ENCODE measurements around the gene NIPAL1. TPM values are rescaled to one million over a fixed set of nuclear protein-coding genes. Genes with fewer than 3 reads are reported as not detected.
"Not testable (repeated sequence)": the region's sequence is repeated elsewhere in the genome, so short reads cannot be mapped to it uniquely, and the experiment has no call there.

Gene NIPAL1
- total and polyA plus RNA-seq, 11 donors: 0.05 to 0.92 (median 0.31) TPM; not detected in 2

DNA sequence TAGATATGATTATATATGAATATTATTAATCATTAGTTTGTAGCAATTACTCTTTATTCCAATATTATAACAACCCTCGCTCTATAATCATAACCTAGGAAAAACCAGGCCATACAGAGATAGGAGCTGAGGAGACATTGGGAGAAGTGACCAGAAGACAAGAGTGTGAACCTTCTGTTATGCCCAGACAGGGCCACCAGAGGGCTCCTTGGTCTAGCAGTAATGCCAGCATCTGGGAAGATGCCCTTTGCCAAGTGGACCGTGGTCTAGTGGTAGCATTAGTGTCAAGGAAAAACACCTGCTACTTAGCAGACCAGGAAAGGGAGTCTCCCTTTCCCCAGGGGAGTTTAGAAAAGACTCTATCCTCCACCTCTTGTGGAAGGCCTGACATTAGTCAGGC, 13.0 kb upstream of the NIPAL1 start:
- TF ChIP-seq, protein P1, sequence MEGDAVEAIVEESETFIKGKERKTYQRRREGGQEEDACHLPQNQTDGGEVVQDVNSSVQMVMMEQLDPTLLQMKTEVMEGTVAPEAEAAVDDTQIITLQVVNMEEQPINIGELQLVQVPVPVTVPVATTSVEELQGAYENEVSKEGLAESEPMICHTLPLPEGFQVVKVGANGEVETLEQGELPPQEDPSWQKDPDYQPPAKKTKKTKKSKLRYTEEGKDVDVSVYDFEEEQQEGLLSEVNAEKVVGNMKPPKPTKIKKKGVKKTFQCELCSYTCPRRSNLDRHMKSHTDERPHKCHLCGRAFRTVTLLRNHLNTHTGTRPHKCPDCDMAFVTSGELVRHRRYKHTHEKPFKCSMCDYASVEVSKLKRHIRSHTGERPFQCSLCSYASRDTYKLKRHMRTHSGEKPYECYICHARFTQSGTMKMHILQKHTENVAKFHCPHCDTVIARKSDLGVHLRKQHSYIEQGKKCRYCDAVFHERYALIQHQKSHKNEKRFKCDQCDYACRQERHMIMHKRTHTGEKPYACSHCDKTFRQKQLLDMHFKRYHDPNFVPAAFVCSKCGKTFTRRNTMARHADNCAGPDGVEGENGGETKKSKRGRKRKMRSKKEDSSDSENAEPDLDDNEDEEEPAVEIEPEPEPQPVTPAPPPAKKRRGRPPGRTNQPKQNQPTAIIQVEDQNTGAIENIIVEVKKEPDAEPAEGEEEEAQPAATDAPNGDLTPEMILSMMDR (IDR thresholded peaks at IDR 0.05): peak; percentile 27 to 55 (median 49)
- intact Hi-C loops (cut with DNase I): loop anchor here in 9 of 10 donors (1.0 to 5.0 kb wide), 3 partner anchors 83 to 84 kb away; no protein-coding TSS in a partner anchor

DNA sequence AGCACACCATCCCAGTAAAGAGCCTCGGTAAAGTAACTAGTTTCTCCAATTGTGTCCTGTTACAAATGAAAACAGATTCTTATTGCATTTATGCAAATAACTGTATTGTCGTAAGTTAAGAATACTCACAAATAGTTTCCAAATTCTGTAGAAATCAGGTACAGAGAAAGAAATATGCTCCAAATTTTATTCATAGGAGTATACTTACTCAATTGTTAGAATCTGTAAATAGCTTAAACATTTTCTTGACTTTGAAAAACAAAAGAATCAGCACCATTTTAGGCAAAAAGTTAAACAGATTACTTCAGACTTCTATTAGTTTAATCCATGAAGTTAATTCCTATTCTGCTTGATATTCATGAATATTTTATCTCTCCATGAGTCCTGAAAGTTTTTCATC, 10.8 kb upstream of the NIPAL1 start:
- DNase-seq (no peak), ATAC-seq (no peak)
- H3K4me3 ChIP-seq: no peak overlapping the region
- no peaks in the 10 kb centered on the region for H3K4me1 ChIP-seq
- peaks cover 0 to 38% (median 23%) of the 10 kb centered on the region in 12 donors for H3K9me3 ChIP-seq
- H3K36me3 ChIP-seq: no peaks in the 10 kb centered on the region
- WGBS, 4 donors: 92 to 96% (median 94%) methylated on average over 2 of the region's 2 CpGs
- no peaks in the 10 kb centered on the region for H3K27me3 ChIP-seq
- no peak for TF ChIP-seq POLR2A (IDR thresholded peaks at IDR 0.05)
- TF ChIP-seq, protein P1 (IDR thresholded peaks at IDR 0.05): no peak
- intact Hi-C loops (cut with DNase I): no loop called here
- H3K27ac ChIP-seq: no peak overlapping the region

More for the DNA sequence above, 13.0 kb upstream of the NIPAL1 start:
- 47 to 66% (median 60%) methylated on average over 2 of the region's 2 CpGs for WGBS, 4 donors
- ATAC-seq, H3K36me3 ChIP-seq, H3K4me1 ChIP-seq, H3K27me3 ChIP-seq, H3K27ac ChIP-seq, H3K4me3 ChIP-seq: not testable (repeated sequence)
- peak in 4 of 5 donors; percentile 7 to 40 (median 34) for DNase-seq
- H3K9me3 ChIP-seq: peaks cover 0 to 47% (median 26%) of the 10 kb centered on the region in 12 donors

DNA sequence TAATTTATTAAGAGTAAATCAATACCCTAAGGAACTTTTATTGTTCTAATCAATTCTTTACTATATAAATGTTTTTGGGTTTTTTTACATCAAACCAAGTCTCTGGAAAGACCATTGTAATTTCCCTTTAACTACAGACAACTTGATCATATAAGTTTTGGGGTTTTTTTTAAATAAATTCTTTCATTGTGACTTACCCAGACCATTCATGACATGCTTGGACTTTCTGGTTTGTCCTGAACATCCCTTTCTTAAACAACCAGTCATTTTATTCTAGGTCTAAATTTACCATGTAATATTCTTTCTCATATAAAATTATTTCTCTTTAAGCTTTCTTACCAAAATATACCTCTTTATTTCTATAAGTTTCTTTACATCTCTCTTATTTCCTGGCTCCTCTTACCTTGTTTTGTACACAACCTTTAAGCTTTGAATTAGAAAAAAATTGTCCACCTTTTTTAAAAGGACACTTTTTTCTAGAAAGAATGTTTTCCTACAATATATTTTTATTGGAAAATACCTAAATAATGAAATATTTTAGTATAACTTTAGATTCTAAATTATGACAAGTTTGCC, 8.5 kb upstream of the NIPAL1 start:
- no peak for DNase-seq
- Histone ChIP-seq H3K9me3 (peaks cover 0 to 38% (median 23%) of the 10 kb centered on the region in 12 donors), H3K4me3 (no peak overlapping the region), H3K27me3 (no peaks in the 10 kb centered on the region), H3K4me1 (no peaks in the 10 kb centered on the region), H3K27ac (no peak overlapping the region), H3K36me3 (no peaks in the 10 kb centered on the region)
- ATAC-seq: no peak
- intact Hi-C loops (cut with DNase I): no loop called here
- TF ChIP-seq, protein P1 (IDR thresholded peaks at IDR 0.05): no peak
- no peak for TF ChIP-seq POLR2A (IDR thresholded peaks at IDR 0.05)

DNA sequence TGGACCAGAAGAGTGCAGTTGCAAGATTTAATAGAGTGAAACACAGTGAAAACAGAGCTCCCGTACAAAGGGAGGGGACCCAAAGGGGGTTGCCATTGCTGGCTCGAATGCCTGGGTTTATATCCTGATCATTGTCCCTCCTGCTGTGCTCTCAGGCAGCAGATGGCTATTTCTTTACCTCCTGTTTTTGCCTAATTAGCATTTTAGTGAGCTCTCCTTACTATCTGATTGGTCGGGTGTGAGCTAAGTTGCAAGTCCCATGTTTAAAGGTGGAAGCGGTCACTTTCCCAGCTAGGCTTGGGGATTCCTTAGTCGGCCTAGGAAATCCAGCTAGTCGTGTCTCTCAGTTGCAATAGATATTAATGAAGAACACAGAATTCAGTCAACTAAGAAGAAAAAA, 5.7 kb upstream of the NIPAL1 start:
- H3K27ac ChIP-seq; H3K27me3 ChIP-seq; intact Hi-C loops (cut with DNase I); H3K36me3 ChIP-seq; H3K4me1 ChIP-seq; H3K4me3 ChIP-seq; DNase-seq; ATAC-seq: not testable (repeated sequence)
- WGBS, 4 donors: 71 to 87% (median 82%) methylated on average over 6 of the region's 6 CpGs
- peaks cover 0 to 29% (median 16%) of the 10 kb centered on the region in 12 donors for H3K9me3 ChIP-seq

DNA sequence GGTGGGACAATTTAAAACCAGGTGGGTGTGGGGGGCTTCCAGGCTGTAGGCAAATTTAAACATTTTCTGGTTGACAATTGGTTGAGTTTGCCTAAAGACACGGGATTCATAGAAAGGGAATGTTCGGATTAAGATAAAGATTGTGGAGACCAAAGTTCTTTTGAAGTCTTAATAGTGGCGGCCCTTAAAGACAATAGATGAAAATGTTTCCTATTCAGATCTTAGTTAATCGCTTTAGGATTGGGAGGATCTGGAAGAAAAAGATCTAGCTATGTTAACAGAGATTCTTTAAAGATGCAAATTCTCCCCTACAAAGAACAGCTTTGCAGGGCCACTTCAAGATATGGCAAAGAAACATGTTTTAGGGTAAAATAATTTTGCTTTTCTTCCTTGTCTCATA, 4.8 kb upstream of the NIPAL1 start:
- Histone ChIP-seq H3K9me3 (peaks cover 0 to 22% (median 10%) of the 10 kb centered on the region in 12 donors), H3K4me3 (peak overlapping the region in 1 of 12 donors; percentile 16), H3K27me3 (peaks cover 0 to 17% (median 3%) of the 10 kb centered on the region in 9 donors), H3K36me3 (no peaks in the 10 kb centered on the region), H3K4me1 (peaks cover 0 to 10% (median 4%) of the 10 kb centered on the region in 12 donors), H3K27ac (no peak overlapping the region)
- ATAC-seq (no peak), DNase-seq (no peak)
- 83 to 89% (median 87%) methylated on average over 4 of the region's 4 CpGs for WGBS, 4 donors
- intact Hi-C loops (cut with DNase I): no loop called here
- TF ChIP-seq, protein P1 (IDR thresholded peaks at IDR 0.05): no peak
- no peak for TF ChIP-seq POLR2A (IDR thresholded peaks at IDR 0.05)
